A549 (cell line): ENCODE results near the gene CEBPZ.
A peak's percentile ranks its signal among the peaks of the same experiment; 100 is the strongest.

Experiments used
- CHD4 ChIP-seq: fragments of 200-600 bp; sonication (generic); IDR thresholded peaks from 2 replicates; pipeline ENCODE4 v1.6.1; 2016; ENCODE audit warnings: antibody characterized with exemption, mild to moderate bottlenecking, borderline replicate concordance
- CTCF ChIP-seq: fragments of >200 bp; sonication (Bioruptor Twin); formaldehyde crosslinking; IDR thresholded peaks from 3 replicates; pipeline ENCODE4 v1.5.1; 2016
- E2F6 ChIP-seq: IDR thresholded peaks from 2 replicates; pipeline ENCODE4 v1.6.1; 2012; ENCODE audit warnings: low read depth, borderline replicate concordance
- GATA3 ChIP-seq: IDR thresholded peaks from 2 replicates; pipeline ENCODE4 v1.6.1; 2012; ENCODE audit warnings: borderline replicate concordance
- JUNB ChIP-seq: fragments of >200 bp; sonication (Bioruptor Twin); formaldehyde crosslinking; IDR thresholded peaks from 2 replicates; pipeline ENCODE4 v1.6.1; 2016
- MAX ChIP-seq: IDR thresholded peaks from 2 replicates; pipeline ENCODE4 v1.6.1; 2012
- MAZ ChIP-seq: fragments of 150-350 bp; IDR thresholded peaks from 2 replicates; pipeline ENCODE4 v1.6.1; 2014; ENCODE audit warnings: antibody characterized with exemption, low read depth, low read length, borderline replicate concordance
- MYC ChIP-seq: IDR thresholded peaks from 2 replicates; pipeline ENCODE4 v1.6.1; 2012; ENCODE audit warnings: mild to moderate bottlenecking, inconsistent platforms, low read length, improper control_type of control experiment, borderline replicate concordance
- POLR2A ChIP-seq: IDR thresholded peaks from 2 replicates; pipeline ENCODE4 v1.6.1; 2012; ENCODE audit warnings: mild to moderate bottlenecking, low read length
- RAD21 ChIP-seq, 2 experiments: fragments of >200 bp in 1 of 2; sonication (Bioruptor Twin) in 1 of 2; formaldehyde crosslinking in 1 of 2; IDR thresholded peaks in 1 of 2; conservative IDR thresholded peaks in 1 of 2; 2 replicates in 1 of 2; 3 replicates in 1 of 2; pipeline ENCODE4 v1.6.1; 2012 to 2018; ENCODE audit warnings: inconsistent platforms in 1 of 2
- REST ChIP-seq: fragments of 200-600 bp; sonication (generic); IDR thresholded peaks from 2 replicates; pipeline ENCODE4 v1.6.1; 2016; ENCODE audit warnings: antibody characterized with exemption, mild to moderate bottlenecking, moderate library complexity
- RNF2 ChIP-seq: fragments of 200-600 bp; sonication (generic); IDR thresholded peaks from 2 replicates; pipeline ENCODE4 v1.6.1; 2016; ENCODE audit warnings: low read depth, mild to moderate bottlenecking, antibody characterized with exemption, moderate library complexity, borderline replicate concordance
- ZFP36 ChIP-seq: fragments of 450-650 bp; IDR thresholded peaks from 2 replicates; pipeline ENCODE4 v1.6.1; 2014; ENCODE audit warnings: borderline replicate concordance; ENCODE audit not compliant: partially characterized antibody

GRCh38 chr2:37156071-37156856, 75.1 kb downstream of the CEBPZ start:
- TF ChIP-seq CTCF (no peak), MAX (0 out of 2 replicates have a peak, but pooled peaks have one; percentile 7), MAZ (no peak), E2F6 (no peak), MYC (no peak), POLR2A (no peak), RAD21 (conservative IDR thresholded peaks at IDR 0.05 in 1 of 2, IDR thresholded peaks at IDR 0.05 in 1 of 2) (no peak), JUNB (no peak), GATA3 (no peak), ZFP36 (no peak), REST (no peak), CHD4 (no peak), RNF2 (no peak)
